Germinal center (tissue), 1 donor: ENCODE measurements around the gene SCPEP1.
A peak's percentile ranks its signal among the peaks of the same experiment; 100 is the strongest.

ENCODE experiments used
- DNase-seq: peaks from one replicate; pipeline ENCODE4 v3.0.0; 2012; ENCODE audit warnings: mixed read lengths, low spot score

The SCPEP1 gene

GRCh38 chr17:57040571-57040970, 62.6 kb downstream of the SCPEP1 start:
- no peak for DNase-seq

- DNase-seq: no peak
These were observed 65.3 kb downstream of the SCPEP1 start for GRCh38 chr17:57043276-57043675.

- DNase-seq: no peak
These were observed 67.3 kb downstream of the SCPEP1 start for GRCh38 chr17:57044976-57045867.

GRCh38 chr17:57045868-57046704, 68.2 kb downstream of the SCPEP1 start:
- DNase-seq: peak; percentile 60

GRCh38 chr17:57046749-57047148, 68.8 kb downstream of the SCPEP1 start:
- no peak for DNase-seq

GRCh38 chr17:57048096-57048495, 70.2 kb downstream of the SCPEP1 start:
- DNase-seq: no peak

- DNase-seq: no peak
These were observed 72.4 kb downstream of the SCPEP1 start for GRCh38 chr17:57050306-57050705.

- DNase-seq: no peak
These were observed 74.0 kb downstream of the SCPEP1 start for GRCh38 chr17:57051886-57052361.
